H1 (cell line): ENCODE data around the gene MSI2. TPM values are rescaled to one million over a fixed set of nuclear protein-coding genes. Genes with fewer than 3 reads are reported as not detected.

Experiments used
- CTCF ChIA-PET: fragments of 300-600 bp; sonication (Branson Sonifier 250); formaldehyde crosslinking; loops from one replicate; lab custom pipeline; 2021; ENCODE audit not compliant: partially characterized antibody; lab: Charles Lee
- POLR2A ChIA-PET: fragments of 300-600 bp; sonication (Branson Sonifier 250); formaldehyde crosslinking; loops from one replicate; lab custom pipeline; 2021; ENCODE audit warnings: inconsistent platforms; ENCODE audit not compliant: partially characterized antibody; lab: Charles Lee
- DNase-seq, 2 experiments: peaks; one replicate each; pipeline versions ENCODE4 v3.0.0 to v3.0.0-alpha.2; 2010 to 2022; ENCODE audit warnings: low spot score in 2 of 2, low read depth in 1 of 2, mixed read lengths in 1 of 2
- FAIRE-seq: peaks from 2 replicates; lab custom pipeline; 2011; peaks lifted over from hg19 to GRCh38; lab: Jason Lieb, UNC
- H2AFZ ChIP-seq: 2 replicates; pipeline ENCODE4 v1.8.1; 2012; ENCODE audit warnings: low read length, inconsistent platforms
- H2AK5ac ChIP-seq: 2 replicates; pipeline ENCODE4 v1.6.1; 2013; ENCODE audit warnings: low read depth, low read length
- H2BK120ac ChIP-seq: replicated peaks from 2 replicates; pipeline ENCODE3; 2013; ENCODE audit warnings: low read depth, low read length, inconsistent platforms
- H2BK12ac ChIP-seq: 2 replicates; pipeline ENCODE4 v1.6.1; 2013; ENCODE audit warnings: low read depth, low read length
- H2BK15ac ChIP-seq: 2 replicates; pipeline ENCODE4 v1.6.1; 2013; ENCODE audit warnings: low read length
- H2BK20ac ChIP-seq: 2 replicates; pipeline ENCODE4 v1.6.1; 2013; ENCODE audit warnings: low read length
- H2BK5ac ChIP-seq: 2 replicates; pipeline ENCODE4 v1.6.1; 2013; ENCODE audit warnings: low read depth, low read length
- H3K14ac ChIP-seq: 2 replicates; pipeline ENCODE4 v1.6.1; 2013; ENCODE audit warnings: inconsistent platforms; ENCODE audit not compliant: insufficient read length
- H3K18ac ChIP-seq: 2 replicates; pipeline ENCODE4 v1.6.1; 2013; ENCODE audit warnings: low read length; ENCODE audit errors: extremely low read depth
- H3K23ac ChIP-seq: 2 replicates; pipeline ENCODE4 v1.6.1; 2013; ENCODE audit warnings: inconsistent platforms; ENCODE audit not compliant: insufficient read length
- H3K23me2 ChIP-seq: 2 replicates; pipeline ENCODE4 v1.6.1; 2013; ENCODE audit warnings: low read depth, low read length
- H3K27ac ChIP-seq: 2 replicates; pipeline ENCODE4 v1.6.1; 2011; ENCODE audit warnings: low read depth, low read length, inconsistent platforms
- H3K27me3 ChIP-seq, 4 experiments: replicated peaks in 1 of 4; 1 replicate in 1 of 4; 2 replicates in 3 of 4; pipeline versions ENCODE4 v1.6.1 to v1.8.1; 2011 to 2013; ENCODE audit warnings: low read length in 3 of 4, mild to moderate bottlenecking in 3 of 4, inconsistent platforms in 2 of 4, mixed read lengths in 2 of 4, moderate library complexity in 1 of 4; ENCODE audit not compliant: control insufficient read depth in 3 of 4, insufficient read depth in 3 of 4; ENCODE audit errors: extremely low read depth in 1 of 4
- H3K36me3 ChIP-seq, 4 experiments: 2 replicates each; pipeline versions ENCODE4 v1.6.1 to v1.8.1; 2011 to 2013; ENCODE audit warnings: mild to moderate bottlenecking in 4 of 4, low read length in 3 of 4, moderate library complexity in 2 of 4, control low read depth in 1 of 4, inconsistent platforms in 1 of 4; ENCODE audit not compliant: insufficient read depth in 4 of 4, control insufficient read depth in 2 of 4
- H3K4ac ChIP-seq: replicated peaks from 2 replicates; pipeline ENCODE3; 2013; ENCODE audit warnings: low read length, low read depth, mixed read lengths, inconsistent platforms; ENCODE audit not compliant: insufficient read length
- H3K4me1 ChIP-seq, 4 experiments: replicated peaks in 1 of 4; 1 replicate in 1 of 4; 2 replicates in 3 of 4; pipeline versions ENCODE4 v1.6.1 to v1.8.1; 2011 to 2013; ENCODE audit warnings: low read length in 3 of 4, inconsistent platforms in 2 of 4, mixed read lengths in 1 of 4; ENCODE audit not compliant: insufficient read depth in 4 of 4, control insufficient read depth in 3 of 4
- H3K4me2 ChIP-seq, 2 experiments: 2 replicates each; pipeline versions ENCODE4 v1.6.1 to v1.8.1; 2011 to 2013; ENCODE audit warnings: low read depth in 2 of 2, low read length in 2 of 2, control low read depth in 1 of 2, inconsistent platforms in 1 of 2, mild to moderate bottlenecking in 1 of 2; ENCODE audit not compliant: insufficient read depth in 1 of 2
- H3K4me3 ChIP-seq, 4 experiments: fragments of 200-600, 300-600 bp in 1 of 4; sonication (generic), shearing (Covaris generic), sonication (Bioruptor Twin) in 1 of 4; 2 replicates each; pipeline versions ENCODE4 v1.5.1 to v1.8.1; 2011 to 2016; ENCODE audit warnings: low read length in 4 of 4, low read depth in 3 of 4, control low read depth in 2 of 4, inconsistent platforms in 2 of 4, mild to moderate bottlenecking in 2 of 4, mixed read lengths in 1 of 4, moderate library complexity in 1 of 4; ENCODE audit not compliant: insufficient read depth in 2 of 4; ENCODE audit errors: extremely low read depth in 1 of 4
- H3K56ac ChIP-seq: replicated peaks from 2 replicates; pipeline ENCODE3; 2013; ENCODE audit warnings: low read depth, mild to moderate bottlenecking, mixed read lengths, low read length, inconsistent platforms; ENCODE audit not compliant: insufficient read length
- H3K79me1 ChIP-seq: 2 replicates; pipeline ENCODE4 v1.6.1; 2013; ENCODE audit warnings: low read depth, low read length, control low read depth
- H3K79me2 ChIP-seq, 2 experiments: 2 replicates each; pipeline versions ENCODE4 v1.6.1 to v1.8.1; 2012 to 2013; ENCODE audit warnings: low read length in 2 of 2, mild to moderate bottlenecking in 2 of 2, inconsistent platforms in 1 of 2; ENCODE audit not compliant: insufficient read depth in 2 of 2, control insufficient read depth in 1 of 2
- H3K9ac ChIP-seq, 4 experiments: replicated peaks in 1 of 4; 1 replicate in 1 of 4; 2 replicates in 3 of 4; pipeline versions ENCODE4 v1.6.1 to v1.8.1; 2011 to 2013; ENCODE audit warnings: low read depth in 3 of 4, low read length in 3 of 4, control low read depth in 2 of 4, mild to moderate bottlenecking in 2 of 4, moderate library complexity in 2 of 4, inconsistent platforms in 1 of 4; ENCODE audit errors: extremely low read depth in 1 of 4
- H3K9me3 ChIP-seq, 2 experiments: 2 replicates each; pipeline versions ENCODE4 v1.6.1 to v1.8.1; 2012 to 2013; ENCODE audit warnings: mild to moderate bottlenecking in 2 of 2, moderate library complexity in 2 of 2, control low read depth in 1 of 2, inconsistent platforms in 1 of 2, low read depth in 1 of 2, low read length in 1 of 2, mixed read lengths in 1 of 2; ENCODE audit not compliant: insufficient read depth in 2 of 2
- H4K20me1 ChIP-seq, 2 experiments: replicated peaks in 1 of 2; 2 replicates each; pipeline versions ENCODE3 to v1.8.1; 2011 to 2013; ENCODE audit warnings: inconsistent platforms in 2 of 2, low read length in 2 of 2, mild to moderate bottlenecking in 1 of 2; ENCODE audit not compliant: insufficient read depth in 2 of 2, control insufficient read depth in 1 of 2
- H4K5ac ChIP-seq: 2 replicates; pipeline ENCODE4 v1.6.1; 2013; ENCODE audit warnings: low read length, low read depth, mixed read lengths, inconsistent platforms; ENCODE audit not compliant: insufficient read length
- H4K8ac ChIP-seq: 2 replicates; pipeline ENCODE4 v1.8.0; 2013; ENCODE audit warnings: mild to moderate bottlenecking, moderate library complexity, low read length, inconsistent platforms; ENCODE audit not compliant: insufficient read depth; ENCODE audit errors: extremely low read depth
- H4K91ac ChIP-seq: replicated peaks from 2 replicates; pipeline ENCODE3; 2013; ENCODE audit warnings: low read length, mixed read lengths, inconsistent platforms; ENCODE audit not compliant: insufficient read length
- ATF2 ChIP-seq: IDR thresholded peaks from 2 replicates; pipeline ENCODE4 v1.6.1; 2012; ENCODE audit warnings: low read length, inconsistent platforms
- EP300 ChIP-seq, 2 experiments: IDR thresholded peaks; 1 replicate in 1 of 2; 2 replicates in 1 of 2; pipeline ENCODE4 v1.6.1; 2011 to 2012; ENCODE audit warnings: low read depth in 2 of 2, low read length in 2 of 2, mild to moderate bottlenecking in 2 of 2, borderline replicate concordance in 1 of 2, inconsistent platforms in 1 of 2, moderate library complexity in 1 of 2
- JUN ChIP-seq: IDR thresholded peaks from 2 replicates; pipeline ENCODE4 v1.6.1; 2011; ENCODE audit warnings: low read depth, mild to moderate bottlenecking, improper control_type of control experiment, low read length
- NANOG ChIP-seq: IDR thresholded peaks from 2 replicates; pipeline ENCODE4 v1.6.1; 2011; ENCODE audit warnings: low read length, low read depth, mild to moderate bottlenecking, inconsistent platforms; ENCODE audit not compliant: insufficient read depth, poor library complexity, severe bottlenecking
- POU5F1 ChIP-seq: IDR thresholded peaks from 2 replicates; pipeline ENCODE4 v1.6.1; 2011; ENCODE audit warnings: low read depth, mild to moderate bottlenecking, low read length, moderate library complexity
- RXRA ChIP-seq: IDR thresholded peaks from 2 replicates; pipeline ENCODE4 v1.6.1; 2011; ENCODE audit warnings: low read depth, mild to moderate bottlenecking, low read length, moderate library complexity; ENCODE audit not compliant: insufficient read depth
- SP4 ChIP-seq: IDR thresholded peaks from 2 replicates; pipeline ENCODE4 v1.6.1; 2012; ENCODE audit warnings: low read length, inconsistent platforms
- WGBS, 2 experiments: shearing (Covaris generic) in 1 of 2; methylation state at CpG; one replicate each; pipeline versions ENCODE4 v1.1.6 to v1.1.7; 2013 to 2015; ENCODE audit warnings: low lambda C conversion rate in 2 of 2, mixed read lengths in 2 of 2, inconsistent platforms in 1 of 2, low coverage in 1 of 2, missing lambda C conversion rate in 1 of 2; ENCODE audit not compliant: insufficient replicate concordance in 2 of 2, insufficient coverage in 1 of 2, insufficient read length in 1 of 2; ENCODE audit errors: extremely low coverage in 1 of 2, missing lambda C conversion rate in 1 of 2; 5-methylcytosine and 5-hydroxymethylcytosine counted together
- polyA plus RNA-seq, 7 experiments: library from polyadenylated mRNA; depleted of rRNA in 3 of 7; stranded (reverse) in 5 of 7; unstranded in 2 of 7; fragments of >200 nt in 5 of 7; fragments of 200-250 nt in 2 of 7; gene quantifications; 1 replicate in 5 of 7; 2 replicates in 1 of 7; 4 replicates in 1 of 7; pipeline versions ENCODE4 v1.2.1 to v1.2.3, GENCODE V29; 2011 to 2013; ENCODE audit warnings: missing spikeins in 2 of 7, mixed read lengths in 2 of 7
- total RNA-seq: library from RNA; stranded (reverse); fragmentation: NEBNext Ultra II Directional; extraction: Animal tissue kit (Norgen Biotek cat#: 25700); gene quantifications from 2 replicates; pipeline ENCODE4 v1.2.1, GENCODE V29; 2021

The MSI2 gene
- total and polyA plus RNA-seq, 2 of the 8 experiments (the other 6 are each of a cell fraction or from before 2014, with no cell fraction given) = 36.7 to 80.6 TPM

GRCh38 chr17:57667461-57667923 is 411.2 kb downstream of the MSI2 start:
- no peak overlapping the region for H3K9ac ChIP-seq
- no peak overlapping the region for H2BK15ac ChIP-seq
- H3K9me3 ChIP-seq = no peaks in the 10 kb centered on the region
- H3K23me2 ChIP-seq = peaks cover 2% of the 10 kb centered on the region; the same call in 1 of the 2 replicates
- no peak for FAIRE-seq
- no peak for TF ChIP-seq POU5F1
- TF ChIP-seq ATF2 = no peak
- TF ChIP-seq JUN = no peak
- no peak for TF ChIP-seq SP4
- no peak for TF ChIP-seq RXRA
- no peak for TF ChIP-seq NANOG
- TF ChIP-seq EP300 (IDR thresholded peaks at IDR 0.05; ENCODE audit: borderline replicate concordance in 1 of 2, low read depth in 2 of 2, low read length in 2 of 2) = no peak
- H4K91ac ChIP-seq = no peak overlapping the region
- H2BK5ac ChIP-seq = no peak overlapping the region
- no peak overlapping the region for H4K5ac ChIP-seq
- POLR2A ChIA-PET = no interaction called here
- no peaks in the 10 kb centered on the region for H3K36me3 ChIP-seq
- no peak overlapping the region for H2AK5ac ChIP-seq
- H3K79me1 ChIP-seq = no peaks in the 10 kb centered on the region
- no peaks in the 10 kb centered on the region for H3K79me2 ChIP-seq
- no peak overlapping the region for H3K23ac ChIP-seq
- no peaks in the 10 kb centered on the region for H3K27me3 ChIP-seq
- no peak overlapping the region for H3K4ac ChIP-seq
- H3K4me1 ChIP-seq = peaks cover 14 to 21% (median 16%) of the 10 kb centered on the region in 4 experiments
- H2BK20ac ChIP-seq = no peak overlapping the region
- H4K8ac ChIP-seq = no peak overlapping the region
- DNase-seq = peak in 1 of 2 experiments; percentile 24
- no peak overlapping the region for H3K56ac ChIP-seq
- no peak overlapping the region for H2BK12ac ChIP-seq
- no peak overlapping the region for H3K27ac ChIP-seq
- no peak overlapping the region for H2AFZ ChIP-seq
- no peak overlapping the region for H2BK120ac ChIP-seq
- H3K18ac ChIP-seq = no peak overlapping the region
- no peak overlapping the region for H3K14ac ChIP-seq
- H4K20me1 ChIP-seq = no peaks in the 10 kb centered on the region
- H3K4me2 ChIP-seq = no peak overlapping the region
- CTCF ChIA-PET = interaction anchor here (0.6 to 2.3 kb wide), 2 partner anchors 69 to 483 kb away, joined by 3 to 10 read pairs; no protein-coding TSS in a partner anchor
- H3K4me3 ChIP-seq = no peak overlapping the region
- WGBS, 2 experiments = 93% methylated on average over 6 of the region's 6 CpGs; no CpG with 5 or more reads in 1 of the 2 experiments
